ENCODE data around the gene BNC2.

BNC2 gene

GRCh38 chr9:16613051-16613450 lies 257.4 kb downstream of the BNC2 start:
- H3K27ac ChIP-seq (replicated peaks) = no peak overlapping the region
- DNase-seq (ENCODE audit: low read depth in 1 of 2, low spot score in 1 of 2) = no peak
- TF ChIP-seq SPI1 (IDR thresholded peaks at IDR 0.05; ENCODE audit: borderline replicate concordance, low read depth) (no peak), POLR2AphosphoS5 (IDR thresholded peaks at IDR 0.05; ENCODE audit: low read depth) (no peak), REST (IDR thresholded peaks at IDR 0.05; ENCODE audit: insufficient replicate concordance, low read depth) (no peak), GABPA (IDR thresholded peaks at IDR 0.05; ENCODE audit: low read depth) (no peak), CTCF (IDR thresholded peaks at IDR 0.05; ENCODE audit: insufficient read depth, low read length) (no peak)
- no peak overlapping the region for H3K4me3 ChIP-seq (replicated peaks; ENCODE audit: insufficient read depth, low read length)
- H3K27me3 ChIP-seq (ENCODE audit: insufficient read depth, poor library complexity, severe bottlenecking) = no peaks in the 10 kb centered on the region

DNA sequence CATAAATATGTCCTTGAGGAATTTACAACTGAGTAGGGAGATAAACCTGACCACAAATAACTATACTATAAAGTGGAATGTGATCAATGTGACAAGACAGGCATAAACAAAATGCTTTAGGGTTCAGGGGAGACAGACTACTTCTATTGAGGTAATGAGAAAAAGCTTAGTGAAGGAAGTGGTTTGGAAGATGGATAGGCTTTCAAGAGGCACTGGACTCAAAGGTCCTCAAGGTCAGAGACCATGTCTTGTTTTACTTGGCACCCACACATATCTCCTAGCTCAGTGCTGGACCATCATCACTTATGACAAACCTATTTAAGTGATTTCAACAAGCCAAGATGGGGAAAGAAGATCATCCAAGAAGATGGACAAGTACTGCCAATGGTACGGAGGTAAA lies 257.8 kb downstream of the BNC2 start:
- no peak overlapping the region for H3K27ac ChIP-seq (replicated peaks)
- no peak for DNase-seq (ENCODE audit: low read depth in 1 of 2, low spot score in 1 of 2)
- no peak overlapping the region for H3K4me3 ChIP-seq (replicated peaks; ENCODE audit: insufficient read depth, low read length)
- H3K27me3 ChIP-seq (ENCODE audit: insufficient read depth, poor library complexity, severe bottlenecking) = no peaks in the 10 kb centered on the region
- TF ChIP-seq SPI1 (IDR thresholded peaks at IDR 0.05; ENCODE audit: borderline replicate concordance, low read depth) (no peak), POLR2AphosphoS5 (IDR thresholded peaks at IDR 0.05; ENCODE audit: low read depth) (no peak), REST (IDR thresholded peaks at IDR 0.05; ENCODE audit: insufficient replicate concordance, low read depth) (no peak), CTCF (IDR thresholded peaks at IDR 0.05; ENCODE audit: insufficient read depth, low read length) (no peak), GABPA (IDR thresholded peaks at IDR 0.05; ENCODE audit: low read depth) (no peak)

DNA sequence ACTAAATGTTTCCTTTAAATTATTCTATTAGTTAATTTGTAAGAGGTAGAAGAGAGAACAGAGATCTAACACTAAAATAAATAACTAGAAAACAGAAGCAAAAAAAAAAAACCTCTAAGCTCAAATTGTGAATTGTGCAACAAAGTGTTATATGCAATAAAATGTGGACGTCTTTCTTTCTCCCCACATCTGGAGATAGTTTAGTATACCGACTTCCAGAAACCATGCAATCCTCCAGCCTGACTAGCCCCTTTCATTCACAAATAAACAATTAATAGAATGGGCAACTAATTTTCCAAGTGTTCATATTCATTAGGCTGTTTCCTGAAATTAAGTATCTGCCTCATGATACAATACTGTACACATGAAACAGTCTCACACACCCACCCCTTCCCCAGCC lies 258.5 kb downstream of the BNC2 start:
- DNase-seq (ENCODE audit: low read depth in 1 of 2, low spot score in 1 of 2) = no peak
- no peaks in the 10 kb centered on the region for H3K27me3 ChIP-seq (ENCODE audit: insufficient read depth, poor library complexity, severe bottlenecking)
- no peak overlapping the region for H3K4me3 ChIP-seq (replicated peaks; ENCODE audit: insufficient read depth, low read length)
- no peak overlapping the region for H3K27ac ChIP-seq (replicated peaks)
- TF ChIP-seq CTCF (IDR thresholded peaks at IDR 0.05; ENCODE audit: insufficient read depth, low read length) (no peak), REST (IDR thresholded peaks at IDR 0.05; ENCODE audit: insufficient replicate concordance, low read depth) (no peak), POLR2AphosphoS5 (IDR thresholded peaks at IDR 0.05; ENCODE audit: low read depth) (no peak), GABPA (IDR thresholded peaks at IDR 0.05; ENCODE audit: low read depth) (no peak), SPI1 (IDR thresholded peaks at IDR 0.05; ENCODE audit: borderline replicate concordance, low read depth) (no peak)
